H1 (cell line): ENCODE results near the gene GJC3. TPM values are rescaled to one million over a fixed set of nuclear protein-coding genes. Genes with fewer than 3 reads are reported as not detected.

Experiments
- CTCF ChIA-PET: fragments of 300-600 bp; sonication (Branson Sonifier 250); formaldehyde crosslinking; loops from one replicate; lab custom pipeline; 2021; ENCODE audit not compliant: partially characterized antibody; lab: Charles Lee
- POLR2A ChIA-PET: fragments of 300-600 bp; sonication (Branson Sonifier 250); formaldehyde crosslinking; loops from one replicate; lab custom pipeline; 2021; ENCODE audit warnings: inconsistent platforms; ENCODE audit not compliant: partially characterized antibody; lab: Charles Lee
- DNase-seq, 2 experiments: peaks; one replicate each; pipeline versions ENCODE4 v3.0.0 to v3.0.0-alpha.2; 2010 to 2022; ENCODE audit warnings: low spot score in 2 of 2, low read depth in 1 of 2, mixed read lengths in 1 of 2
- FAIRE-seq: peaks from 2 replicates; lab custom pipeline; 2011; peaks lifted over from hg19 to GRCh38; lab: Jason Lieb, UNC
- H2AFZ ChIP-seq: 2 replicates; pipeline ENCODE4 v1.8.1; 2012; ENCODE audit warnings: low read length, inconsistent platforms
- H2AK5ac ChIP-seq: 2 replicates; pipeline ENCODE4 v1.6.1; 2013; ENCODE audit warnings: low read depth, low read length
- H2BK120ac ChIP-seq: replicated peaks from 2 replicates; pipeline ENCODE3; 2013; ENCODE audit warnings: low read depth, low read length, inconsistent platforms
- H2BK12ac ChIP-seq: 2 replicates; pipeline ENCODE4 v1.6.1; 2013; ENCODE audit warnings: low read depth, low read length
- H2BK15ac ChIP-seq: 2 replicates; pipeline ENCODE4 v1.6.1; 2013; ENCODE audit warnings: low read length
- H2BK20ac ChIP-seq: 2 replicates; pipeline ENCODE4 v1.6.1; 2013; ENCODE audit warnings: low read length
- H2BK5ac ChIP-seq: 2 replicates; pipeline ENCODE4 v1.6.1; 2013; ENCODE audit warnings: low read depth, low read length
- H3K14ac ChIP-seq: 2 replicates; pipeline ENCODE4 v1.6.1; 2013; ENCODE audit warnings: inconsistent platforms; ENCODE audit not compliant: insufficient read length
- H3K18ac ChIP-seq: 2 replicates; pipeline ENCODE4 v1.6.1; 2013; ENCODE audit warnings: low read length; ENCODE audit errors: extremely low read depth
- H3K23ac ChIP-seq: 2 replicates; pipeline ENCODE4 v1.6.1; 2013; ENCODE audit warnings: inconsistent platforms; ENCODE audit not compliant: insufficient read length
- H3K23me2 ChIP-seq: 2 replicates; pipeline ENCODE4 v1.6.1; 2013; ENCODE audit warnings: low read depth, low read length
- H3K27ac ChIP-seq: 2 replicates; pipeline ENCODE4 v1.6.1; 2011; ENCODE audit warnings: low read depth, low read length, inconsistent platforms
- H3K27me3 ChIP-seq, 4 experiments: replicated peaks in 1 of 4; 1 replicate in 1 of 4; 2 replicates in 3 of 4; pipeline versions ENCODE4 v1.6.1 to v1.8.1; 2011 to 2013; ENCODE audit warnings: low read length in 3 of 4, mild to moderate bottlenecking in 3 of 4, inconsistent platforms in 2 of 4, mixed read lengths in 2 of 4, moderate library complexity in 1 of 4; ENCODE audit not compliant: control insufficient read depth in 3 of 4, insufficient read depth in 3 of 4; ENCODE audit errors: extremely low read depth in 1 of 4
- H3K36me3 ChIP-seq, 4 experiments: 2 replicates each; pipeline versions ENCODE4 v1.6.1 to v1.8.1; 2011 to 2013; ENCODE audit warnings: mild to moderate bottlenecking in 4 of 4, low read length in 3 of 4, moderate library complexity in 2 of 4, control low read depth in 1 of 4, inconsistent platforms in 1 of 4; ENCODE audit not compliant: insufficient read depth in 4 of 4, control insufficient read depth in 2 of 4
- H3K4ac ChIP-seq: replicated peaks from 2 replicates; pipeline ENCODE3; 2013; ENCODE audit warnings: low read length, low read depth, mixed read lengths, inconsistent platforms; ENCODE audit not compliant: insufficient read length
- H3K4me1 ChIP-seq, 4 experiments: replicated peaks in 1 of 4; 1 replicate in 1 of 4; 2 replicates in 3 of 4; pipeline versions ENCODE4 v1.6.1 to v1.8.1; 2011 to 2013; ENCODE audit warnings: low read length in 3 of 4, inconsistent platforms in 2 of 4, mixed read lengths in 1 of 4; ENCODE audit not compliant: insufficient read depth in 4 of 4, control insufficient read depth in 3 of 4
- H3K4me2 ChIP-seq, 2 experiments: 2 replicates each; pipeline versions ENCODE4 v1.6.1 to v1.8.1; 2011 to 2013; ENCODE audit warnings: low read depth in 2 of 2, low read length in 2 of 2, control low read depth in 1 of 2, inconsistent platforms in 1 of 2, mild to moderate bottlenecking in 1 of 2; ENCODE audit not compliant: insufficient read depth in 1 of 2
- H3K4me3 ChIP-seq, 4 experiments: fragments of 200-600, 300-600 bp in 1 of 4; sonication (generic), shearing (Covaris generic), sonication (Bioruptor Twin) in 1 of 4; 2 replicates each; pipeline versions ENCODE4 v1.5.1 to v1.8.1; 2011 to 2016; ENCODE audit warnings: low read length in 4 of 4, low read depth in 3 of 4, control low read depth in 2 of 4, inconsistent platforms in 2 of 4, mild to moderate bottlenecking in 2 of 4, mixed read lengths in 1 of 4, moderate library complexity in 1 of 4; ENCODE audit not compliant: insufficient read depth in 2 of 4; ENCODE audit errors: extremely low read depth in 1 of 4
- H3K56ac ChIP-seq: replicated peaks from 2 replicates; pipeline ENCODE3; 2013; ENCODE audit warnings: low read depth, mild to moderate bottlenecking, mixed read lengths, low read length, inconsistent platforms; ENCODE audit not compliant: insufficient read length
- H3K79me1 ChIP-seq: 2 replicates; pipeline ENCODE4 v1.6.1; 2013; ENCODE audit warnings: low read depth, low read length, control low read depth
- H3K79me2 ChIP-seq, 2 experiments: 2 replicates each; pipeline versions ENCODE4 v1.6.1 to v1.8.1; 2012 to 2013; ENCODE audit warnings: low read length in 2 of 2, mild to moderate bottlenecking in 2 of 2, inconsistent platforms in 1 of 2; ENCODE audit not compliant: insufficient read depth in 2 of 2, control insufficient read depth in 1 of 2
- H3K9ac ChIP-seq, 4 experiments: replicated peaks in 1 of 4; 1 replicate in 1 of 4; 2 replicates in 3 of 4; pipeline versions ENCODE4 v1.6.1 to v1.8.1; 2011 to 2013; ENCODE audit warnings: low read depth in 3 of 4, low read length in 3 of 4, control low read depth in 2 of 4, mild to moderate bottlenecking in 2 of 4, moderate library complexity in 2 of 4, inconsistent platforms in 1 of 4; ENCODE audit errors: extremely low read depth in 1 of 4
- H3K9me3 ChIP-seq, 2 experiments: 2 replicates each; pipeline versions ENCODE4 v1.6.1 to v1.8.1; 2012 to 2013; ENCODE audit warnings: mild to moderate bottlenecking in 2 of 2, moderate library complexity in 2 of 2, control low read depth in 1 of 2, inconsistent platforms in 1 of 2, low read depth in 1 of 2, low read length in 1 of 2, mixed read lengths in 1 of 2; ENCODE audit not compliant: insufficient read depth in 2 of 2
- H4K20me1 ChIP-seq, 2 experiments: replicated peaks in 1 of 2; 2 replicates each; pipeline versions ENCODE3 to v1.8.1; 2011 to 2013; ENCODE audit warnings: inconsistent platforms in 2 of 2, low read length in 2 of 2, mild to moderate bottlenecking in 1 of 2; ENCODE audit not compliant: insufficient read depth in 2 of 2, control insufficient read depth in 1 of 2
- H4K5ac ChIP-seq: 2 replicates; pipeline ENCODE4 v1.6.1; 2013; ENCODE audit warnings: low read length, low read depth, mixed read lengths, inconsistent platforms; ENCODE audit not compliant: insufficient read length
- H4K8ac ChIP-seq: 2 replicates; pipeline ENCODE4 v1.8.0; 2013; ENCODE audit warnings: mild to moderate bottlenecking, moderate library complexity, low read length, inconsistent platforms; ENCODE audit not compliant: insufficient read depth; ENCODE audit errors: extremely low read depth
- H4K91ac ChIP-seq: replicated peaks from 2 replicates; pipeline ENCODE3; 2013; ENCODE audit warnings: low read length, mixed read lengths, inconsistent platforms; ENCODE audit not compliant: insufficient read length
- ASH2L ChIP-seq: fragments of 200-600, 300-600 bp; sonication (generic); IDR thresholded peaks from one replicate; pipeline ENCODE4 v1.7.1; 2017; ENCODE audit warnings: low read length
- CBX5 ChIP-seq: fragments of 300-800, 300-1000 bp; sonication (generic); IDR thresholded peaks from 2 replicates; pipeline ENCODE4 v1.7.1; 2016; ENCODE audit warnings: antibody characterized with exemption, low read length, low read depth
- CHD1 ChIP-seq: IDR thresholded peaks from 2 replicates; pipeline ENCODE4 v1.6.1; 2012; ENCODE audit warnings: low read depth, low read length, improper control_type of control experiment
- GABPA ChIP-seq: IDR thresholded peaks from 2 replicates; pipeline ENCODE4 v1.6.1; 2011; ENCODE audit warnings: mild to moderate bottlenecking, low read length, moderate library complexity, borderline replicate concordance; ENCODE audit not compliant: insufficient read depth
- HDAC2 ChIP-seq, 2 experiments: fragments of 300-600 bp in 1 of 2; sonication (generic) in 1 of 2; IDR thresholded peaks; 2 replicates each; pipeline ENCODE4 v1.6.1; 2011 to 2012; ENCODE audit warnings: low read depth in 2 of 2, low read length in 2 of 2, mild to moderate bottlenecking in 2 of 2, moderate library complexity in 2 of 2, borderline replicate concordance in 1 of 2, inconsistent platforms in 1 of 2
- HDAC6 ChIP-seq: IDR thresholded peaks from one replicate; pipeline ENCODE4 v1.7.1; 2012; ENCODE audit warnings: low read depth, mild to moderate bottlenecking, inconsistent platforms, low read length, moderate library complexity
- JUND ChIP-seq: IDR thresholded peaks from 2 replicates; pipeline ENCODE4 v1.6.1; 2011; ENCODE audit warnings: mild to moderate bottlenecking, improper control_type of control experiment, low read length
- KDM1A ChIP-seq: fragments of 200-600, 300-600 bp; sonication (generic); IDR thresholded peaks from 2 replicates; pipeline ENCODE4 v1.7.1; 2016; ENCODE audit warnings: mild to moderate bottlenecking, low read length, borderline replicate concordance
- PHF8 ChIP-seq: fragments of 200-600 bp; sonication (generic); conservative IDR thresholded peaks from 2 replicates; pipeline ENCODE4 v1.7.1; 2012; ENCODE audit warnings: low read depth, mild to moderate bottlenecking, inconsistent platforms, low read length, moderate library complexity
- POLR2AphosphoS5 ChIP-seq: IDR thresholded peaks from 2 replicates; pipeline ENCODE4 v1.6.1; 2011; ENCODE audit warnings: low read depth, low read length
- POU5F1 ChIP-seq: IDR thresholded peaks from 2 replicates; pipeline ENCODE4 v1.6.1; 2011; ENCODE audit warnings: low read depth, mild to moderate bottlenecking, low read length, moderate library complexity
- RBBP5 ChIP-seq: IDR thresholded peaks from 2 replicates; pipeline ENCODE4 v1.7.1; 2012; ENCODE audit warnings: low read depth, mild to moderate bottlenecking, inconsistent platforms, low read length, moderate library complexity, borderline replicate concordance
- SUZ12 ChIP-seq: fragments of 200-600 bp; sonication (generic); IDR thresholded peaks from 2 replicates; pipeline ENCODE4 v1.6.1; 2012; ENCODE audit warnings: mild to moderate bottlenecking, inconsistent platforms, low read length, moderate library complexity, mixed read lengths
- YY1 ChIP-seq: IDR thresholded peaks from 2 replicates; pipeline ENCODE4 v1.6.1; 2011; ENCODE audit warnings: low read depth, mild to moderate bottlenecking, low read length
- WGBS, 2 experiments: shearing (Covaris generic) in 1 of 2; methylation state at CpG; one replicate each; pipeline versions ENCODE4 v1.1.6 to v1.1.7; 2013 to 2015; ENCODE audit warnings: low lambda C conversion rate in 2 of 2, mixed read lengths in 2 of 2, inconsistent platforms in 1 of 2, low coverage in 1 of 2, missing lambda C conversion rate in 1 of 2; ENCODE audit not compliant: insufficient replicate concordance in 2 of 2, insufficient coverage in 1 of 2, insufficient read length in 1 of 2; ENCODE audit errors: extremely low coverage in 1 of 2, missing lambda C conversion rate in 1 of 2; 5-methylcytosine and 5-hydroxymethylcytosine counted together
- polyA plus RNA-seq, 7 experiments: library from polyadenylated mRNA; depleted of rRNA in 3 of 7; stranded (reverse) in 5 of 7; unstranded in 2 of 7; fragments of >200 nt in 5 of 7; fragments of 200-250 nt in 2 of 7; gene quantifications; 1 replicate in 5 of 7; 2 replicates in 1 of 7; 4 replicates in 1 of 7; pipeline versions ENCODE4 v1.2.1 to v1.2.3, GENCODE V29; 2011 to 2013; ENCODE audit warnings: missing spikeins in 2 of 7, mixed read lengths in 2 of 7
- total RNA-seq: library from RNA; stranded (reverse); fragmentation: NEBNext Ultra II Directional; extraction: Animal tissue kit (Norgen Biotek cat#: 25700); gene quantifications from 2 replicates; pipeline ENCODE4 v1.2.1, GENCODE V29; 2021

GJC3 gene
- total and polyA plus RNA-seq, 2 of the 8 experiments (the other 6 are each of a cell fraction or from before 2014, with no cell fraction given), result 2.7 to 3.0 TPM

- POLR2A ChIA-PET, result interaction anchor here (1.4 kb wide), 1 partner anchor 11 kb away, joined by 4 read pairs; no protein-coding TSS in a partner anchor
- no peaks in the 10 kb centered on the region for H3K23me2 ChIP-seq
- no peaks in the 10 kb centered on the region; a peak in 1 of 8 replicates for H3K36me3 ChIP-seq
- H3K27ac ChIP-seq, result no peak overlapping the region
- H4K5ac ChIP-seq, result no peak overlapping the region
- no peak overlapping the region for H3K4ac ChIP-seq
- no peak overlapping the region for H3K4me2 ChIP-seq
- no peak overlapping the region for H4K8ac ChIP-seq
- CTCF ChIA-PET, result interaction anchor here (1.1 to 1.6 kb wide), 2 partner anchors 16 to 93 kb away, joined by 3 read pairs; no protein-coding TSS in a partner anchor
- no peak overlapping the region for H3K56ac ChIP-seq
- no peak overlapping the region for H2BK12ac ChIP-seq
- H3K79me2 ChIP-seq, result no peaks in the 10 kb centered on the region
- H2BK120ac ChIP-seq, result no peak overlapping the region
- 90% methylated on average over 6 of the region's 6 CpGs; no CpG with 5 or more reads in 1 of the 2 experiments for WGBS, 2 experiments
- H2BK15ac ChIP-seq, result no peak overlapping the region
- no peak overlapping the region for H4K91ac ChIP-seq
- H3K4me1 ChIP-seq, result no peaks in the 10 kb centered on the region
- H2AK5ac ChIP-seq, result no peak overlapping the region
- no peak overlapping the region for H2BK20ac ChIP-seq
- H3K18ac ChIP-seq, result no peak overlapping the region
- no peak overlapping the region for H3K9ac ChIP-seq
- H3K4me3 ChIP-seq, result no peak overlapping the region
- no peak overlapping the region for H2BK5ac ChIP-seq
- DNase-seq (no peak), FAIRE-seq (no peak)
- no peak overlapping the region for H3K14ac ChIP-seq
- no peaks in the 10 kb centered on the region for H3K9me3 ChIP-seq
- no peak overlapping the region for H3K23ac ChIP-seq
- H3K27me3 ChIP-seq, result no peaks in the 10 kb centered on the region
- H2AFZ ChIP-seq, result no peak overlapping the region
- H4K20me1 ChIP-seq, result no peaks in the 10 kb centered on the region
- no peaks in the 10 kb centered on the region for H3K79me1 ChIP-seq
- TF ChIP-seq CHD1, result no peak
- no peak for TF ChIP-seq CBX5
- TF ChIP-seq JUND, result no peak
- TF ChIP-seq POLR2AphosphoS5, result no peak
- TF ChIP-seq HDAC2 (IDR thresholded peaks at IDR 0.05; ENCODE audit: borderline replicate concordance in 1 of 2, low read depth in 2 of 2, low read length in 2 of 2), result no peak
- no peak for TF ChIP-seq PHF8
- no peak for TF ChIP-seq RBBP5
- TF ChIP-seq ASH2L, result no peak
- no peak for TF ChIP-seq HDAC6
- TF ChIP-seq KDM1A, result no peak
- no peak for TF ChIP-seq POU5F1
- no peak for TF ChIP-seq YY1
- no peak for TF ChIP-seq GABPA
- no peak for TF ChIP-seq SUZ12
These were observed 31.9 kb downstream of the GJC3 start for GRCh38 chr7:99897322-99898022.
